ENCODE data around the gene CFL2.

CFL2 gene

DNA sequence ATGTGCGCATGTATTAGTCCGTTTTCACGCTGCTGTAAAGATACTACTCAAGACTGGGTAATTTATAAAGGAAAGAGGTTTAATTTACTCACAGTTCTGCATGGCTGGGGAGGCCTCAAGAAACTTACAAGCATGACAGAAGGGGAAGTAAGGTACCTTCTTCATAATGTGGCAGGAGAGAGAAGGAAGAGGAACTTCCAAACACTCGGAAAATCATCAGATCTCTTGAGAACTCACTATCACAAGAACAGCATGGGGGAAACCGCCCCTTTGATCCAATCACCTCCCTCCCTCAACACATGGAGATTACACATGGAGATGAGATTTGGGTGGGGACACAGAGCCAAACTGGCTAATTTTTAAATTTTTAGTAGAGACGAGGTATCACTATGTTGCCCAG is 42.7 kb downstream of the CFL2 start:
- H2AFZ ChIP-seq (ENCODE audit: low read length) = no peak overlapping the region
- H3K9me3 ChIP-seq (ENCODE audit: insufficient read depth, low read depth, low read length) = no peaks in the 10 kb centered on the region
- H3K9me2 ChIP-seq (replicated peaks; ENCODE audit: low read depth, low read length) = no peaks in the 10 kb centered on the region
- no peaks in the 10 kb centered on the region for H3F3A ChIP-seq (ENCODE audit: low read depth)
- H3K9ac ChIP-seq (ENCODE audit: low read depth, low read length, poor library complexity, severe bottlenecking) = no peak overlapping the region
- H3K27me3 ChIP-seq (ENCODE audit: insufficient read depth, low read length, poor library complexity, severe bottlenecking) = no peaks in the 10 kb centered on the region
- H4K20me1 ChIP-seq (ENCODE audit: insufficient read depth, low read length, poor library complexity, severe bottlenecking) = no peaks in the 10 kb centered on the region
- no peaks in the 10 kb centered on the region for H3K79me2 ChIP-seq (ENCODE audit: insufficient read depth, low read length)
- H3K4me1 ChIP-seq (ENCODE audit: insufficient read depth, low read length, poor library complexity, severe bottlenecking) = no peaks in the 10 kb centered on the region
- no peaks in the 10 kb centered on the region for H3K36me3 ChIP-seq (ENCODE audit: insufficient read depth, low read length)
- no peak overlapping the region for H3K4me2 ChIP-seq (ENCODE audit: low read depth, low read length, poor library complexity, severe bottlenecking)
- no peak overlapping the region for H3K4me3 ChIP-seq (ENCODE audit: low read length, poor library complexity, severe bottlenecking)
- TF ChIP-seq, protein P1, sequence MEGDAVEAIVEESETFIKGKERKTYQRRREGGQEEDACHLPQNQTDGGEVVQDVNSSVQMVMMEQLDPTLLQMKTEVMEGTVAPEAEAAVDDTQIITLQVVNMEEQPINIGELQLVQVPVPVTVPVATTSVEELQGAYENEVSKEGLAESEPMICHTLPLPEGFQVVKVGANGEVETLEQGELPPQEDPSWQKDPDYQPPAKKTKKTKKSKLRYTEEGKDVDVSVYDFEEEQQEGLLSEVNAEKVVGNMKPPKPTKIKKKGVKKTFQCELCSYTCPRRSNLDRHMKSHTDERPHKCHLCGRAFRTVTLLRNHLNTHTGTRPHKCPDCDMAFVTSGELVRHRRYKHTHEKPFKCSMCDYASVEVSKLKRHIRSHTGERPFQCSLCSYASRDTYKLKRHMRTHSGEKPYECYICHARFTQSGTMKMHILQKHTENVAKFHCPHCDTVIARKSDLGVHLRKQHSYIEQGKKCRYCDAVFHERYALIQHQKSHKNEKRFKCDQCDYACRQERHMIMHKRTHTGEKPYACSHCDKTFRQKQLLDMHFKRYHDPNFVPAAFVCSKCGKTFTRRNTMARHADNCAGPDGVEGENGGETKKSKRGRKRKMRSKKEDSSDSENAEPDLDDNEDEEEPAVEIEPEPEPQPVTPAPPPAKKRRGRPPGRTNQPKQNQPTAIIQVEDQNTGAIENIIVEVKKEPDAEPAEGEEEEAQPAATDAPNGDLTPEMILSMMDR (conservative IDR thresholded peaks at IDR 0.05; ENCODE audit: low read length) = no peak
- no peak for TF ChIP-seq EZH2phosphoT487 (IDR thresholded peaks at IDR 0.05; ENCODE audit: borderline replicate concordance)

DNA sequence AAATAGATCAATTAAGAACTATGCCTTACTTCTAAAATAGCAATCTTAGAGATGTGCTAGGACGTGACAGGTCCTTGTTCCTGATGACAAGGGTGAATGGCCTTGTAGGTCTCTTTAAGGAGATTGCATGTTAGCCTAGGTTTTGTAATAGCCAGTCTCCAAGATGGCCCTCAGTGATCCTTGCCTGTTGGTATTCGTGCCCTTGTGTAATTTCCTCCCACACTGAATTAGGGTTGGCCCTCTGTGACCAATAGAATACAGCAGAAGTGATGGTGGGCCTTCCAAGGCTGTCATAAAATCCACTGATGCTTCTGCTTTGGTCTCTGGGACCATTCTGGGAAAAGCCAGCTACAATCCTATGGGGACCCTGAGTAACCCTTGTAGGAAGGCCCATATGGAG is 46.3 kb downstream of the CFL2 start:
- Histone ChIP-seq H3K9me2 (replicated peaks; ENCODE audit: low read depth, low read length) (no peaks in the 10 kb centered on the region), H3K4me3 (ENCODE audit: low read length, poor library complexity, severe bottlenecking) (no peak overlapping the region), H2AFZ (ENCODE audit: low read length) (no peak overlapping the region), H3K4me1 (ENCODE audit: insufficient read depth, low read length, poor library complexity, severe bottlenecking) (peaks cover 7% of the 10 kb centered on the region), H3K9me3 (ENCODE audit: insufficient read depth, low read depth, low read length) (no peaks in the 10 kb centered on the region), H3K4me2 (ENCODE audit: low read depth, low read length, poor library complexity, severe bottlenecking) (no peak overlapping the region), H3F3A (ENCODE audit: low read depth) (no peaks in the 10 kb centered on the region), H3K79me2 (ENCODE audit: insufficient read depth, low read length) (no peaks in the 10 kb centered on the region), H3K27me3 (ENCODE audit: insufficient read depth, low read length, poor library complexity, severe bottlenecking) (no peaks in the 10 kb centered on the region), H4K20me1 (ENCODE audit: insufficient read depth, low read length, poor library complexity, severe bottlenecking) (no peaks in the 10 kb centered on the region), H3K36me3 (ENCODE audit: insufficient read depth, low read length) (no peaks in the 10 kb centered on the region), H3K9ac (ENCODE audit: low read depth, low read length, poor library complexity, severe bottlenecking) (no peak overlapping the region)
- no peak for TF ChIP-seq EZH2phosphoT487 (IDR thresholded peaks at IDR 0.05; ENCODE audit: borderline replicate concordance)
- TF ChIP-seq, protein P1 (conservative IDR thresholded peaks at IDR 0.05; ENCODE audit: low read length) = no peak

DNA sequence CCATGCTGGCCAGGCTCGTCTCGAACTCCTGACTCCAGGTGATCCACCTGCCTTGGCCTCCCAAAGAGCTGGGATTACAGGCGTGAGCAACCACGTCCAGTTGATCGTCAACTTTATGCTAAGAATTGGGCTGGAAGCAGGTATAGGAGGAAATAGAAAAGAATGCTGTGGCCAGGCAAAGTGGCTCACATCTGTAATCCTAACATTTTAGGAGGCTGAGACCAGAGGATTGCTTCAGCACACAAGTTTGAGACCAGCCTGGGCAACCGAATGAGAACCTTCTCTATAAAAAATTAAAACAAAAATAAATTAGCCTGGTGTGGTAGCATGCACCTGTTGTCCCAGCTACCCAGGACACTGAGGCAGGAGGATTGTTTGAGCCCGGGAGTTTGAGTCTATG is 47.4 kb downstream of the CFL2 start:
- TF ChIP-seq, protein P1 (conservative IDR thresholded peaks at IDR 0.05; ENCODE audit: low read length) = no peak
- no peak for TF ChIP-seq EZH2phosphoT487 (IDR thresholded peaks at IDR 0.05; ENCODE audit: borderline replicate concordance)
- Histone ChIP-seq H3K9ac (ENCODE audit: low read depth, low read length, poor library complexity, severe bottlenecking) (no peak overlapping the region), H3K4me2 (ENCODE audit: low read depth, low read length, poor library complexity, severe bottlenecking) (no peak overlapping the region), H3K9me3 (ENCODE audit: insufficient read depth, low read depth, low read length) (no peaks in the 10 kb centered on the region), H3K9me2 (replicated peaks; ENCODE audit: low read depth, low read length) (no peaks in the 10 kb centered on the region), H3K79me2 (ENCODE audit: insufficient read depth, low read length) (no peaks in the 10 kb centered on the region), H3K36me3 (ENCODE audit: insufficient read depth, low read length) (no peaks in the 10 kb centered on the region), H3K4me3 (ENCODE audit: low read length, poor library complexity, severe bottlenecking) (no peak overlapping the region), H3K27me3 (ENCODE audit: insufficient read depth, low read length, poor library complexity, severe bottlenecking) (no peaks in the 10 kb centered on the region), H2AFZ (ENCODE audit: low read length) (no peak overlapping the region), H4K20me1 (ENCODE audit: insufficient read depth, low read length, poor library complexity, severe bottlenecking) (no peaks in the 10 kb centered on the region), H3K4me1 (ENCODE audit: insufficient read depth, low read length, poor library complexity, severe bottlenecking) (peaks cover 7% of the 10 kb centered on the region), H3F3A (ENCODE audit: low read depth) (no peaks in the 10 kb centered on the region)
